MM.1S (cell line): Measurements from ENCODE around the gene DDX5.

Source experiments
- EZH2 ChIP-seq: fragments of 300-600 bp; sonication (generic); optimal IDR thresholded peaks from 2 replicates; pipeline ENCODE3; 2017; ENCODE audit warnings: low read depth, mild to moderate bottlenecking, antibody characterized with exemption, low read length, mixed read lengths
- EZH2phosphoT487 ChIP-seq: fragments of 300-600 bp; sonication (generic); IDR thresholded peaks from 2 replicates; pipeline ENCODE4 v1.6.1; 2018; ENCODE audit warnings: antibody characterized with exemption, low read length
- TF ChIP-seq, protein P1 (sequence below): fragments of 300-600 bp; sonication (generic); IDR thresholded peaks from 2 replicates; pipeline ENCODE4 v1.5.1; 2016; ENCODE audit warnings: antibody characterized with exemption, low read length, mixed read lengths

- TF ChIP-seq, protein P1, sequence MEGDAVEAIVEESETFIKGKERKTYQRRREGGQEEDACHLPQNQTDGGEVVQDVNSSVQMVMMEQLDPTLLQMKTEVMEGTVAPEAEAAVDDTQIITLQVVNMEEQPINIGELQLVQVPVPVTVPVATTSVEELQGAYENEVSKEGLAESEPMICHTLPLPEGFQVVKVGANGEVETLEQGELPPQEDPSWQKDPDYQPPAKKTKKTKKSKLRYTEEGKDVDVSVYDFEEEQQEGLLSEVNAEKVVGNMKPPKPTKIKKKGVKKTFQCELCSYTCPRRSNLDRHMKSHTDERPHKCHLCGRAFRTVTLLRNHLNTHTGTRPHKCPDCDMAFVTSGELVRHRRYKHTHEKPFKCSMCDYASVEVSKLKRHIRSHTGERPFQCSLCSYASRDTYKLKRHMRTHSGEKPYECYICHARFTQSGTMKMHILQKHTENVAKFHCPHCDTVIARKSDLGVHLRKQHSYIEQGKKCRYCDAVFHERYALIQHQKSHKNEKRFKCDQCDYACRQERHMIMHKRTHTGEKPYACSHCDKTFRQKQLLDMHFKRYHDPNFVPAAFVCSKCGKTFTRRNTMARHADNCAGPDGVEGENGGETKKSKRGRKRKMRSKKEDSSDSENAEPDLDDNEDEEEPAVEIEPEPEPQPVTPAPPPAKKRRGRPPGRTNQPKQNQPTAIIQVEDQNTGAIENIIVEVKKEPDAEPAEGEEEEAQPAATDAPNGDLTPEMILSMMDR = no peak
- TF ChIP-seq EZH2 (no peak), EZH2phosphoT487 (no peak)
These were observed 3.3 kb downstream of the DDX5 start for GRCh38 chr17:64502809-64503208.
